A549 (cell line): ENCODE results near the gene XKR7. TPM values are rescaled to one million over a fixed set of nuclear protein-coding genes. Genes with fewer than 3 reads are reported as not detected.

Source experiments
- ATAC-seq, 2 experiments: fragments of 200-7000 bp in 1 of 2; fragments of >200 bp in 1 of 2; cut with Nextera tagmentation in 1 of 2; cut with Tn5 transposase in 1 of 2; 3 replicates each; pipeline versions ENCODE4 v1.8.0 to v1.9.1; 2018 to 2020; ENCODE audit warnings: mild to moderate bottlenecking in 1 of 2, moderate library complexity in 1 of 2
- CTCF ChIA-PET: fragments of 300-600 bp; sonication (Branson Sonifier 250); formaldehyde crosslinking; extraction: SDS; loops from one replicate; lab custom pipeline; 2021; ENCODE audit warnings: antibody characterized with exemption, inconsistent platforms; lab: Yijun Ruan, JAX
- POLR2A ChIA-PET: fragments of 350-600 bp; formaldehyde crosslinking; extraction: SDS; loops from one replicate; lab custom pipeline; 2021; ENCODE audit warnings: antibody characterized with exemption, inconsistent platforms; lab: Yijun Ruan, JAX
- DNase-seq, 2 experiments: peaks; one replicate each; pipeline versions ENCODE4 v3.0.0 to v3.0.0-alpha.2; 2011 to 2016; ENCODE audit warnings: low read depth in 1 of 2, low spot score in 1 of 2
- FAIRE-seq: peaks from 2 replicates; lab custom pipeline; 2011; peaks lifted over from hg19 to GRCh38; lab: Jason Lieb, UNC
- H3K27ac ChIP-seq, 2 experiments: fragments of >200 bp; sonication (Bioruptor Twin); formaldehyde crosslinking; 3 replicates each; pipeline ENCODE4 v1.5.1; 2016 to 2017
- H3K4me1 ChIP-seq: fragments of >200 bp; sonication (Bioruptor Twin); formaldehyde crosslinking; 3 replicates; pipeline ENCODE4 v1.6.1; 2016
- H3K4me2 ChIP-seq: fragments of >200 bp; sonication (Bioruptor Twin); formaldehyde crosslinking; 3 replicates; pipeline ENCODE4 v1.6.1; 2016
- H3K4me3 ChIP-seq: fragments of >200 bp; sonication (Bioruptor Twin); formaldehyde crosslinking; 3 replicates; pipeline ENCODE4 v1.5.1; 2016
- H3K9me3 ChIP-seq: fragments of >200 bp; sonication (Bioruptor Twin); formaldehyde crosslinking; 3 replicates; pipeline ENCODE4 v1.6.1; 2016
- BCL3 ChIP-seq: fragments of >200 bp; sonication (Bioruptor Twin); formaldehyde crosslinking; IDR thresholded peaks from 3 replicates; pipeline ENCODE4 v1.6.1; 2016
- BHLHE40 ChIP-seq: IDR thresholded peaks from 2 replicates; pipeline ENCODE4 v1.6.1; 2012; ENCODE audit warnings: low read depth, low read length, inconsistent platforms
- CBX2 ChIP-seq: fragments of 200-600 bp; sonication (generic); IDR thresholded peaks from 2 replicates; pipeline ENCODE4 v1.6.1; 2016; ENCODE audit warnings: low read depth, mild to moderate bottlenecking, borderline replicate concordance
- CBX8 ChIP-seq: fragments of 200-600 bp; sonication (generic); IDR thresholded peaks from 2 replicates; pipeline ENCODE4 v1.6.1; 2016
- CHD2 ChIP-seq: fragments of 150-350 bp; IDR thresholded peaks from 2 replicates; pipeline ENCODE4 v1.6.1; 2014; ENCODE audit warnings: low read length; ENCODE audit not compliant: partially characterized antibody
- CTCF ChIP-seq: fragments of >200 bp; sonication (Bioruptor Twin); formaldehyde crosslinking; IDR thresholded peaks from 3 replicates; pipeline ENCODE4 v1.5.1; 2016
- E2F6 ChIP-seq: IDR thresholded peaks from 2 replicates; pipeline ENCODE4 v1.6.1; 2012; ENCODE audit warnings: low read depth, borderline replicate concordance
- EP300 ChIP-seq, 2 experiments: fragments of >200 bp; sonication (Bioruptor Twin); formaldehyde crosslinking; IDR thresholded peaks; 2 replicates in 1 of 2; 3 replicates in 1 of 2; pipeline ENCODE4 v1.6.1; 2016 to 2017
- ESRRA ChIP-seq: fragments of 150-350 bp; IDR thresholded peaks from 2 replicates; pipeline ENCODE4 v1.6.1; 2014; ENCODE audit warnings: mild to moderate bottlenecking, low read length, borderline replicate concordance
- FOXS1 ChIP-seq: fragments of 250-450 bp; sonication (Bioruptor Pico); IDR thresholded peaks from 2 replicates; pipeline ENCODE4 v1.5.0; 2020; ENCODE audit warnings: mild to moderate bottlenecking, moderate library complexity
- HEYL ChIP-seq: fragments of 250-450 bp; sonication (Bioruptor Pico); IDR thresholded peaks from 2 replicates; pipeline ENCODE4 v1.8.0; 2021; ENCODE audit warnings: mild to moderate bottlenecking, moderate library complexity
- KDM1A ChIP-seq: fragments of 200-600 bp; sonication (generic); IDR thresholded peaks from 2 replicates; pipeline ENCODE4 v1.6.1; 2016; ENCODE audit warnings: low read depth, mild to moderate bottlenecking
- KDM5A ChIP-seq: fragments of 200-600 bp; sonication (generic); IDR thresholded peaks from 2 replicates; pipeline ENCODE4 v1.6.1; 2016; ENCODE audit warnings: antibody characterized with exemption, mild to moderate bottlenecking
- MAX ChIP-seq: IDR thresholded peaks from 2 replicates; pipeline ENCODE4 v1.6.1; 2012
- MAZ ChIP-seq: fragments of 150-350 bp; IDR thresholded peaks from 2 replicates; pipeline ENCODE4 v1.6.1; 2014; ENCODE audit warnings: antibody characterized with exemption, low read depth, low read length, borderline replicate concordance
- NFE2L2 ChIP-seq: fragments of 150-350 bp; conservative IDR thresholded peaks from 2 replicates; pipeline ENCODE4 v1.6.1; 2014; ENCODE audit warnings: low read length
- PBX3 ChIP-seq: IDR thresholded peaks from 2 replicates; pipeline ENCODE4 v1.6.1; 2012
- RAD21 ChIP-seq, 2 experiments: fragments of >200 bp in 1 of 2; sonication (Bioruptor Twin) in 1 of 2; formaldehyde crosslinking in 1 of 2; IDR thresholded peaks in 1 of 2; conservative IDR thresholded peaks in 1 of 2; 2 replicates in 1 of 2; 3 replicates in 1 of 2; pipeline ENCODE4 v1.6.1; 2012 to 2018; ENCODE audit warnings: inconsistent platforms in 1 of 2
- RFX5 ChIP-seq: fragments of 450-650 bp; IDR thresholded peaks from 2 replicates; pipeline ENCODE4 v1.7.1; 2014; ENCODE audit warnings: antibody characterized with exemption, mild to moderate bottlenecking, moderate library complexity
- USF2 ChIP-seq: fragments of 450-650 bp; IDR thresholded peaks from 2 replicates; pipeline ENCODE4 v1.6.1; 2014; ENCODE audit warnings: antibody characterized with exemption
- WGBS: methylation state at CpG from one replicate; pipeline ENCODE4 v1.1.6; 2017; ENCODE audit errors: missing lambda C conversion rate; 5-methylcytosine and 5-hydroxymethylcytosine counted together
- polyA plus RNA-seq, 4 experiments: library from polyadenylated mRNA; depleted of rRNA in 3 of 4; stranded (reverse); fragments of >200 nt; fragmentation: RNase III in 1 of 4; extraction: RNeasy Plus Mini Kit Qiagen cat#74134 plus additional on column Dnase treatment in 1 of 4; gene quantifications; 2 replicates in 3 of 4; 3 replicates in 1 of 4; pipeline ENCODE4 v1.2.3, GENCODE V29; 2011 to 2017

XKR7 gene
- polyA plus RNA-seq, 2 of the 4 experiments (the other 2 are of a cell fraction): 0.01 TPM; not detected in 1

- DNase-seq (no peak), ATAC-seq (no peak), FAIRE-seq (no peak)
- CTCF ChIA-PET: interaction anchor here (0.6 to 12.2 kb wide), 12 partner anchors 12 to 132 kb away, joined by 3 to 173 read pairs (median 12); partner anchors contain the start of genes FOXS1, MYLK2 and XKR7
- Histone ChIP-seq H3K27ac (no peak overlapping the region), H3K4me3 (no peak overlapping the region), H3K4me1 (peaks cover 8% of the 10 kb centered on the region; the same call in 2 of the 3 replicates), H3K4me2 (no peak overlapping the region), H3K9me3 (peaks cover under 1% of the 10 kb centered on the region; the same call in 1 of the 3 replicates)
- POLR2A ChIA-PET: no interaction called here
- TF ChIP-seq FOXS1 (CRISPR knock-in tag): no peak
- TF ChIP-seq NFE2L2: no peak
- TF ChIP-seq KDM1A: no peak
- TF ChIP-seq RFX5: no peak
- TF ChIP-seq BHLHE40: no peak
- no peak for TF ChIP-seq USF2
- no peak for TF ChIP-seq MAZ
- no peak for TF ChIP-seq HEYL (CRISPR knock-in tag)
- TF ChIP-seq CBX2: no peak
- no peak for TF ChIP-seq ESRRA
- no peak for TF ChIP-seq E2F6
- no peak for TF ChIP-seq CHD2
- no peak for TF ChIP-seq MAX
- no peak for TF ChIP-seq CTCF
- TF ChIP-seq BCL3: no peak
- TF ChIP-seq PBX3: no peak
- no peak for TF ChIP-seq EP300 (IDR thresholded peaks at IDR 0.05)
- 22% methylated on average over 6 of the region's 6 CpGs for WGBS
These were observed 14.3 kb upstream of the XKR7 start for GRCh38 chr20:31953556-31954148.

- Histone ChIP-seq H3K4me2 (no peak overlapping the region), H3K4me1 (peaks cover 8% of the 10 kb centered on the region; the same call in 2 of the 3 replicates), H3K9me3 (no peaks in the 10 kb centered on the region), H3K4me3 (no peak overlapping the region), H3K27ac (no peak overlapping the region)
- no peak for ATAC-seq
- FAIRE-seq: no peak
- POLR2A ChIA-PET: no interaction called here
- CTCF ChIA-PET: interaction anchor here (0.6 to 12.2 kb wide), 5 partner anchors 10 to 132 kb away, joined by 3 to 173 read pairs (median 8); partner anchors contain the start of gene MYLK2
- WGBS: 0% methylated on average over 1 of the region's 1 CpG
- TF ChIP-seq RAD21 (conservative IDR thresholded peaks at IDR 0.05 in 1 of 2, IDR thresholded peaks at IDR 0.05 in 1 of 2) (no peak), CBX8 (no peak), MAZ (no peak), CBX2 (no peak), KDM5A (no peak)
- TF ChIP-seq, all 56 proteins: peak for 0
- no peak for DNase-seq
These were observed 13.5 kb upstream of the XKR7 start for GRCh38 chr20:31954500-31954899.
